Upper lobe of right lung (tissue), 1 donor: Measurements from ENCODE around the gene C1orf56. TPM values are rescaled to one million over a fixed set of nuclear protein-coding genes. Genes with fewer than 3 reads are reported as not detected.
A peak's percentile ranks its signal among the peaks of the same experiment; 100 is the strongest.

Experiments
- ATAC-seq: fragments of 200-7000 bp; cut with Tn5 transposase; one replicate; pipeline ENCODE4 v1.9.1; 2020; ENCODE audit warnings: mild to moderate bottlenecking, moderate library complexity
- DNase-seq: peaks from one replicate; pipeline ENCODE4 v3.0.0-alpha.2; 2020
- H3K27ac ChIP-seq: fragments of 200-600 bp; one replicate; pipeline ENCODE4 v1.8.0; 2022
- H3K27me3 ChIP-seq: fragments of 200-600 bp; one replicate; pipeline ENCODE4 v1.8.0; 2022; ENCODE audit warnings: mild to moderate bottlenecking
- H3K36me3 ChIP-seq: fragments of 200-600 bp; one replicate; pipeline ENCODE4 v1.8.0; 2022
- H3K4me1 ChIP-seq: fragments of 200-600 bp; one replicate; pipeline ENCODE4 v1.8.0; 2022
- H3K4me3 ChIP-seq: fragments of 200-600 bp; one replicate; pipeline ENCODE4 v1.8.0; 2022; ENCODE audit warnings: mild to moderate bottlenecking
- H3K9me3 ChIP-seq: fragments of 200-600 bp; one replicate; pipeline ENCODE4 v1.8.0; 2022
- intact Hi-C: fragments of 100-400 bp; cut with DNase I; formaldehyde crosslinking; loops from one replicate; pipeline ENCODE4 v1.11.0; 2022
- total RNA-seq: library from RNA; stranded (reverse); fragmentation: NEBNext Ultra II Directional; extraction: Animal tissue kit (Norgen Biotek cat#: 25700); gene quantifications from one replicate; pipeline ENCODE4 v1.2.1, GENCODE V29; 2021
- TF ChIP-seq, protein P1 (sequence below): fragments of 200-600 bp; IDR thresholded peaks from one replicate; pipeline ENCODE4 v1.8.0; 2022; ENCODE audit warnings: antibody characterized with exemption
- donor health status: DM: no; HTN: yes; CAD: no; lungs with severe emphysema.

C1orf56 gene
- total RNA-seq, 1 donor from 2014 or later: 3.9 TPM

DNA sequence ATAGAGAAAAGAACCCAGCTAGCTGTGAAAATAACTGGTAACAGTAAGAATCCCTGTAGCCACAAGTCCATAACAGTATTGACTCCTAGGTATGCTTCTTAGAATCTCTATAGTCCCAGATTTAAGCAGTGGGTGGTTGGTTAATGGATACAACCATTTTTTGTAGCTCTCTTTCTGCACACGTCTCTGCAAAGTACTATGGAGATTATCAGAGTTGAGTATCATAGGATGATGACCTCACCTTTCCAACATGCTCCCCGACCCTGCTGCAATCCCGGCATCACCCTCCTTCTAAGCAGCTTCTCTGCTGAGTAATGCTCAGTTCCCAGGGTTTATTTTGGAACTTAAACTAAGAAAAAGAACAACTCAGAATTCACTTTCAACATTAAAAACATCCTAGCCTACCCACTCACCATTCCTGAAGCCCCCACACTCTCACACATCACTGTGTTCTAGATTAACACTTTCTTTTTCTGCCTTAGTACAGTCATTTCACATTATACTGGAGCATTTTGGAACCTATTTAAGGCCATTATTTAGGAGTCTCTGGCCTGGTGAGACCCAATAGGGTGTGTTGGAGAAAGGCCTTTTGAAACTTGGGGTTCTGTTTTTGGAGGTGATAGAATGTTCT, 15.3 kb downstream of the C1orf56 start:
- Histone ChIP-seq H3K27ac (no peak overlapping the region), H3K27me3 (no peaks in the 10 kb centered on the region), H3K36me3 (no peaks in the 10 kb centered on the region), H3K4me1 (peaks cover 13% of the 10 kb centered on the region), H3K4me3 (no peak overlapping the region), H3K9me3 (no peaks in the 10 kb centered on the region)
- ATAC-seq (no peak), DNase-seq (no peak)
- intact Hi-C loops: loop anchor here (10.0 kb wide), 1 partner anchor 48 kb away; no protein-coding TSS in a partner anchor
- TF ChIP-seq, protein P1, sequence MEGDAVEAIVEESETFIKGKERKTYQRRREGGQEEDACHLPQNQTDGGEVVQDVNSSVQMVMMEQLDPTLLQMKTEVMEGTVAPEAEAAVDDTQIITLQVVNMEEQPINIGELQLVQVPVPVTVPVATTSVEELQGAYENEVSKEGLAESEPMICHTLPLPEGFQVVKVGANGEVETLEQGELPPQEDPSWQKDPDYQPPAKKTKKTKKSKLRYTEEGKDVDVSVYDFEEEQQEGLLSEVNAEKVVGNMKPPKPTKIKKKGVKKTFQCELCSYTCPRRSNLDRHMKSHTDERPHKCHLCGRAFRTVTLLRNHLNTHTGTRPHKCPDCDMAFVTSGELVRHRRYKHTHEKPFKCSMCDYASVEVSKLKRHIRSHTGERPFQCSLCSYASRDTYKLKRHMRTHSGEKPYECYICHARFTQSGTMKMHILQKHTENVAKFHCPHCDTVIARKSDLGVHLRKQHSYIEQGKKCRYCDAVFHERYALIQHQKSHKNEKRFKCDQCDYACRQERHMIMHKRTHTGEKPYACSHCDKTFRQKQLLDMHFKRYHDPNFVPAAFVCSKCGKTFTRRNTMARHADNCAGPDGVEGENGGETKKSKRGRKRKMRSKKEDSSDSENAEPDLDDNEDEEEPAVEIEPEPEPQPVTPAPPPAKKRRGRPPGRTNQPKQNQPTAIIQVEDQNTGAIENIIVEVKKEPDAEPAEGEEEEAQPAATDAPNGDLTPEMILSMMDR: no peak

DNA sequence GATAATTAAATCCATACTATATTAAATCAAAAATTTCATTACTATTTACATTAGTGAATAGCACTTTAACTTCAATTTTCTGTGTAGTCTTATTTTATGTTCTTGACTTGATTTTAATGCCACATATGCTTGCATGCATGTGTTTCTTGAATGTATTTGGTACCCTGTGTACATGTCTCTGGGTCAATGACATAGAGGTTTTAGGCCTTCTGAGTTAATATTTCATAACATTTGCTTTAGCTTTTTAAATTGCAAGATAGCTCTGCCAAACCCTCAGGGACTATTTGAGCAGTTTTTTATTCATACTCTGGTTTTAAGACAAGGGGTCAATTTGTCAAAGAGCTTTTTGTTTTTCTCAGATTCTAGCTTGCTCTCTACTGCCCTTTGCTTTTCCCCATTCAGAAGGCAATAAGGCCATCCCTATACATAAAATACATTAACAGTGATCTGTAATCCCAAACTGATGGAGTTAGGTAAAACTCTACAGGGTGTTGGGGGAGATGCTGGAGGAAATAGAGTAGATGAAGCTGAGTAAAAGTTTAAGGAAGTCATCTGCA, 17.6 kb downstream of the C1orf56 start:
- H3K27ac ChIP-seq: no peak overlapping the region
- H3K9me3 ChIP-seq: no peaks in the 10 kb centered on the region
- intact Hi-C loops: loop anchor here (10.0 kb wide), 1 partner anchor 50 kb away; no protein-coding TSS in a partner anchor
- H3K4me1 ChIP-seq: peaks cover 15% of the 10 kb centered on the region
- no peaks in the 10 kb centered on the region for H3K27me3 ChIP-seq
- H3K4me3 ChIP-seq: no peak overlapping the region
- TF ChIP-seq, protein P1: no peak
- DNase-seq: no peak
- H3K36me3 ChIP-seq: no peaks in the 10 kb centered on the region
- ATAC-seq: no peak

DNA sequence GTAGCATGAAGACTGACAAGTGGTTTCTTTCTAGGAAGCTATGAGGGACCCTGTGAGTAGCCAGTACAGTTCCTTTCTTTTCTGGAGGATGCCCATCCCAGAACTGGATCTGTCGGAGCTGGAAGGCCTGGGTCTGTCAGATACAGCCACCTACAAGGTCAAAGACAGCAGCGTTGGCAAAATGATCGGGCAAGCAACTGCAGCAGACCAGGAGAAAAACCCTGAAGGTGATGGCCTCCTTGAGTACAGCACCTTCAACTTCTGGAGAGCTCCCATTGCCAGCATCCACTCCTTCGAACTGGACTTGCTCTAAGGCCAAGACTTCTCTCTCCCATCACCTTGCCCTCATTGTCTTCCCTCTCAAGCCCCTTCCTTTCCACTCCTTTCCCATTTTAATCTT, 19.6 kb downstream of the C1orf56 start:
- intact Hi-C loops: loop anchor here (10.0 kb wide), 1 partner anchor 52 kb away; no protein-coding TSS in a partner anchor
- TF ChIP-seq, protein P1: no peak
- Histone ChIP-seq H3K4me3 (no peak overlapping the region), H3K9me3 (no peaks in the 10 kb centered on the region), H3K27ac (no peak overlapping the region), H3K27me3 (no peaks in the 10 kb centered on the region), H3K4me1 (peaks cover 16% of the 10 kb centered on the region), H3K36me3 (no peaks in the 10 kb centered on the region)
- DNase-seq (no peak), ATAC-seq (no peak)

DNA sequence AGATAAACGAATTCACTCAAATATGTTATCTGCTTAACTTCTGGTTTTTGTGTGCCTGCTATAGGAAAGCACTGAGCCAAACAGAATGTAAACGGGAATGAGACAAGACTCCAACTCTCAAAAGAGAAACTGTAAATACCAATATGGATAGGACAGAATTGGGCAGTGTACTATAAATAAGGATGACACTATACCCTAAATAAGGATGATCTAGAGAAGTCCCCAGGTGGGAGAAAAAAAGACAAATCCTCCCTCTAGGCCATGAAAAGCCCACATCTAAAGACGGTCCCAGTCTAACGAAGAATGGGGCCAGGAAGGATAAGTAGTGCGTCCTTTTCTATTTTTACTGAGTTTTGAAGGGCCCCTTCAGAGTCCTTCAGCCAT, 21.5 kb downstream of the C1orf56 start:
- Histone ChIP-seq H3K27ac (peak overlapping the region; percentile 100), H3K36me3 (no peaks in the 10 kb centered on the region), H3K9me3 (no peaks in the 10 kb centered on the region), H3K4me1 (peaks cover 16% of the 10 kb centered on the region), H3K27me3 (no peaks in the 10 kb centered on the region), H3K4me3 (no peak overlapping the region)
- no peak for ATAC-seq
- DNase-seq: no peak
- TF ChIP-seq, protein P1: no peak
- intact Hi-C loops: loop anchor here (10.0 kb wide), 1 partner anchor 54 kb away; no protein-coding TSS in a partner anchor

DNA sequence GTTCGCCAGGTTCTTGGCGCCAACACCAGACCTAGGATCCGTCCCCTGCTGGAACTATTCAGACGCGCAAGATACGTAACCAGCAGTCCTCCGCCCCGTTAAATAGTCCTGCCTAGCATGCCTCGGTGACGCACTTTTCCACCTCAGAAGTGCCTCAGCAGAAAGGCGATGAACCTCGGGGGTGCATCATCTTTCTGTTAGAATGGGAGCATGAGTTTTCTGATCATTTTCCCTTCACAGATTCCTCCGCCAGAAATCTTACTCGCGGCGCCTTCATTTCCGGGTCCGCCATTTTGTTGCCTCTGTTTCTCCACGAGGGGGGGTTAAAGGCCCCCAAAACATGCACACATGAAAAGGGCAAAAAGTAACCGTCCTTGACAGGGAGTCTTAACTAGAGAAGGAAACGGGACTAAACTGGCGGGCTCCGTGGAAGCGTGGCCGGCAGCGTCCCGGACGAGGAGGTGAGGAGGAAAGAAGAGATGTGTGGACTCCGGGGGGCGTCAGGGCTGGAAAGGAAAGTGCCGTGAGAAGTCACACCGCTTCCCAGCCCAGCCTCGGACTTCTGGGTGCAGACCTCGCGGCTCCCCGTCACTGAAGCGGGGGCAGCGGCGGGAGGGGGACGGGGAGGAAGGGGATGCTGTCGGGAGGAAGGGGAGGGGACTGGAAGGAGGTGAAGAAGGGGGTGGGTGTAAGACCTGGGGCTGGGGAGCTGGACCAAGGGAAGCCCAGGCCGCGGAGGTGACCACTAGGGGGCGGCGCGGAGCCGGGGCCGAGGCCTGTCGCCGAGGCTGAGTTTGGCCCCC, 23.1 kb downstream of the C1orf56 start, which contains the start of gene GABPB2:
GABPB2 (plus strand) TSS at position 288 of the 803 bp plus-strand sequence. CDS start 17,429 bp downstream, outside the sequence.
- Histone ChIP-seq H3K36me3 (peaks cover 6% of the 10 kb centered on the region), H3K9me3 (no peaks in the 10 kb centered on the region), H3K4me3 (peak within 1 kb of the TSS; percentile 93), H3K4me1 (peaks cover 16% of the 10 kb centered on the region), H3K27ac (peak within 1 kb of the TSS; percentile 100), H3K27me3 (no peaks in the 10 kb centered on the region)
- intact Hi-C loops: no loop called here
- TF ChIP-seq, protein P1: peak; percentile 94
- ATAC-seq: peak; percentile 98
- peak; percentile 94 for DNase-seq
